IMR-90 (cell line): ENCODE results near the gene RFTN1.

Source experiments
- POLR2A ChIP-seq: IDR thresholded peaks from 2 replicates; pipeline ENCODE4 v1.6.1; 2012; ENCODE audit warnings: mild to moderate bottlenecking, low read depth, low read length
- SMC3 ChIP-seq: fragments of 150-350 bp; IDR thresholded peaks from 2 replicates; pipeline ENCODE4 v1.6.1; 2016; ENCODE audit warnings: low read depth, mild to moderate bottlenecking, antibody characterized with exemption, low read length, moderate library complexity
- TF ChIP-seq, protein P1 (sequence below): conservative IDR thresholded peaks from 2 replicates; pipeline ENCODE4 v1.5.1; 2012; ENCODE audit warnings: mild to moderate bottlenecking, low read depth, low read length, improper control_type of control experiment
- TF ChIP-seq, protein P2 (sequence below): fragments of 150-350 bp; IDR thresholded peaks from 2 replicates; pipeline ENCODE4 v1.6.1; 2017; ENCODE audit warnings: mild to moderate bottlenecking, antibody characterized with exemption, low read length, low read depth

DNA sequence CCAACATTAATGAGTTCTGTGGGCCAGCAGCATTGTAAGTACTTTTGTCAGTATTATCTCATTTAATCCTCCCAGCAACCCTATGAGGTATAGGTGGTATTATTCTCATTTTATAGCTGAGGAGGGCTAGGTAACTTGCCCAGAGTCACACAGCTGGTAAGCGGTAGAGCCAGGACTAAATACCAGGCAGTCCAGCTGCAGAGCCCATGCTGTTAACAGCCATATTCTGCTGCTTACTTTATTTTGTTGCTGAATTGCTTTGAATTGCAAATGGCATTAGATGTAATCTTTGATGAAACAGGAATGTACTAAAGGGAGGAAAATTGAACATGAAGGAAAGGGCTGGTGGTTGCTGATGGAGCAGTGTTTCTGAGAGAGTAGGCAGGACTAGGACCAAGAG lies 228.9 kb downstream of the RFTN1 start:
- TF ChIP-seq, protein P1, sequence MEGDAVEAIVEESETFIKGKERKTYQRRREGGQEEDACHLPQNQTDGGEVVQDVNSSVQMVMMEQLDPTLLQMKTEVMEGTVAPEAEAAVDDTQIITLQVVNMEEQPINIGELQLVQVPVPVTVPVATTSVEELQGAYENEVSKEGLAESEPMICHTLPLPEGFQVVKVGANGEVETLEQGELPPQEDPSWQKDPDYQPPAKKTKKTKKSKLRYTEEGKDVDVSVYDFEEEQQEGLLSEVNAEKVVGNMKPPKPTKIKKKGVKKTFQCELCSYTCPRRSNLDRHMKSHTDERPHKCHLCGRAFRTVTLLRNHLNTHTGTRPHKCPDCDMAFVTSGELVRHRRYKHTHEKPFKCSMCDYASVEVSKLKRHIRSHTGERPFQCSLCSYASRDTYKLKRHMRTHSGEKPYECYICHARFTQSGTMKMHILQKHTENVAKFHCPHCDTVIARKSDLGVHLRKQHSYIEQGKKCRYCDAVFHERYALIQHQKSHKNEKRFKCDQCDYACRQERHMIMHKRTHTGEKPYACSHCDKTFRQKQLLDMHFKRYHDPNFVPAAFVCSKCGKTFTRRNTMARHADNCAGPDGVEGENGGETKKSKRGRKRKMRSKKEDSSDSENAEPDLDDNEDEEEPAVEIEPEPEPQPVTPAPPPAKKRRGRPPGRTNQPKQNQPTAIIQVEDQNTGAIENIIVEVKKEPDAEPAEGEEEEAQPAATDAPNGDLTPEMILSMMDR, result no peak
- TF ChIP-seq, protein P2, sequence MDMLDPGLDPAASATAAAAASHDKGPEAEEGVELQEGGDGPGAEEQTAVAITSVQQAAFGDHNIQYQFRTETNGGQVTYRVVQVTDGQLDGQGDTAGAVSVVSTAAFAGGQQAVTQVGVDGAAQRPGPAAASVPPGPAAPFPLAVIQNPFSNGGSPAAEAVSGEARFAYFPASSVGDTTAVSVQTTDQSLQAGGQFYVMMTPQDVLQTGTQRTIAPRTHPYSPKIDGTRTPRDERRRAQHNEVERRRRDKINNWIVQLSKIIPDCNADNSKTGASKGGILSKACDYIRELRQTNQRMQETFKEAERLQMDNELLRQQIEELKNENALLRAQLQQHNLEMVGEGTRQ, result no peak
- TF ChIP-seq POLR2A, result no peak
- no peak for TF ChIP-seq SMC3
